ENCODE measurements around the gene MCC.

MCC gene

GRCh38 chr5:113039934-113040285 is 448.3 kb downstream of the MCC start:
- H2AK5ac ChIP-seq (ENCODE audit: low read length), result no peak overlapping the region
- no peak overlapping the region for H3K18ac ChIP-seq (ENCODE audit: low read length)
- H2BK5ac ChIP-seq (ENCODE audit: low read depth, low read length, poor library complexity), result no peak overlapping the region
- H3K14ac ChIP-seq (ENCODE audit: low read length), result no peak overlapping the region
- H4K8ac ChIP-seq (ENCODE audit: low read depth, low read length), result no peak overlapping the region
- no peak overlapping the region for H4K12ac ChIP-seq (ENCODE audit: low read depth, low read length)
- no peak overlapping the region for H3K4me3 ChIP-seq (ENCODE audit: low read depth, low read length)
- H3K23ac ChIP-seq (ENCODE audit: low read length), result no peak overlapping the region
- H3K79me1 ChIP-seq (ENCODE audit: low read length), result no peaks in the 10 kb centered on the region
- WGBS (ENCODE audit: extremely low coverage, insufficient coverage, insufficient read length), result no CpG with 5 or more reads among the region's 4 CpGs
- DNase-seq, result no peak
- H3K36me3 ChIP-seq (ENCODE audit: control insufficient read depth in 1 of 2, insufficient read depth in 2 of 2, low read length in 2 of 2), result no peaks in the 10 kb centered on the region
- no peaks in the 10 kb centered on the region for H3K4me1 ChIP-seq (ENCODE audit: control insufficient read depth in 1 of 2, insufficient read depth in 2 of 2, low read length in 2 of 2)
- H3K27me3 ChIP-seq (ENCODE audit: insufficient read depth, low read length), result no peaks in the 10 kb centered on the region
- no peak overlapping the region for H3K27ac ChIP-seq (ENCODE audit: low read depth, low read length)
- H2BK120ac ChIP-seq (ENCODE audit: insufficient read depth, low read length, poor library complexity), result no peak overlapping the region
- no peak overlapping the region for H4K91ac ChIP-seq (ENCODE audit: low read depth, low read length)
- no peaks in the 10 kb centered on the region for H3K79me2 ChIP-seq (ENCODE audit: control insufficient read depth, insufficient read depth, low read length, poor library complexity)
- no peak overlapping the region for H3K9ac ChIP-seq (ENCODE audit: low read length)
- no peak overlapping the region for H3K4ac ChIP-seq (ENCODE audit: low read depth, low read length)
- H3K4me2 ChIP-seq (ENCODE audit: low read length), result no peak overlapping the region
- H2AFZ ChIP-seq (ENCODE audit: insufficient read depth, low read length, poor library complexity), result no peak overlapping the region
- H2BK12ac ChIP-seq (ENCODE audit: low read length), result peak overlapping the region; percentile 16
- H3K9me3 ChIP-seq (ENCODE audit: insufficient read depth, low read depth, low read length), result no peaks in the 10 kb centered on the region

GRCh38 chr5:113039229-113039933 is 448.9 kb downstream of the MCC start:
- Histone ChIP-seq H3K23ac (ENCODE audit: low read length) (no peak overlapping the region), H3K14ac (ENCODE audit: low read length) (no peak overlapping the region), H3K4me3 (ENCODE audit: low read depth, low read length) (no peak overlapping the region), H3K4me2 (ENCODE audit: low read length) (no peak overlapping the region), H4K8ac (ENCODE audit: low read depth, low read length) (no peak overlapping the region), H2BK5ac (ENCODE audit: low read depth, low read length, poor library complexity) (no peak overlapping the region), H4K12ac (ENCODE audit: low read depth, low read length) (no peak overlapping the region), H3K9me3 (ENCODE audit: insufficient read depth, low read depth, low read length) (no peaks in the 10 kb centered on the region), H3K4ac (ENCODE audit: low read depth, low read length) (no peak overlapping the region), H2BK120ac (ENCODE audit: insufficient read depth, low read length, poor library complexity) (no peak overlapping the region), H3K79me1 (ENCODE audit: low read length) (no peaks in the 10 kb centered on the region), H3K79me2 (ENCODE audit: control insufficient read depth, insufficient read depth, low read length, poor library complexity) (no peaks in the 10 kb centered on the region), H2AFZ (ENCODE audit: insufficient read depth, low read length, poor library complexity) (no peak overlapping the region), H3K36me3 (ENCODE audit: control insufficient read depth in 1 of 2, insufficient read depth in 2 of 2, low read length in 2 of 2) (no peaks in the 10 kb centered on the region), H3K9ac (ENCODE audit: low read length) (no peak overlapping the region), H2BK12ac (ENCODE audit: low read length) (no peak overlapping the region), H3K4me1 (ENCODE audit: control insufficient read depth in 1 of 2, insufficient read depth in 2 of 2, low read length in 2 of 2) (no peaks in the 10 kb centered on the region), H2AK5ac (ENCODE audit: low read length) (no peak overlapping the region), H3K27ac (ENCODE audit: low read depth, low read length) (no peak overlapping the region), H4K91ac (ENCODE audit: low read depth, low read length) (no peak overlapping the region), H3K27me3 (ENCODE audit: insufficient read depth, low read length) (no peaks in the 10 kb centered on the region), H3K18ac (ENCODE audit: low read length) (no peak overlapping the region)
- no peak for DNase-seq
- WGBS (ENCODE audit: extremely low coverage, insufficient coverage, insufficient read length), result no CpG with 5 or more reads among the region's 14 CpGs

DNA sequence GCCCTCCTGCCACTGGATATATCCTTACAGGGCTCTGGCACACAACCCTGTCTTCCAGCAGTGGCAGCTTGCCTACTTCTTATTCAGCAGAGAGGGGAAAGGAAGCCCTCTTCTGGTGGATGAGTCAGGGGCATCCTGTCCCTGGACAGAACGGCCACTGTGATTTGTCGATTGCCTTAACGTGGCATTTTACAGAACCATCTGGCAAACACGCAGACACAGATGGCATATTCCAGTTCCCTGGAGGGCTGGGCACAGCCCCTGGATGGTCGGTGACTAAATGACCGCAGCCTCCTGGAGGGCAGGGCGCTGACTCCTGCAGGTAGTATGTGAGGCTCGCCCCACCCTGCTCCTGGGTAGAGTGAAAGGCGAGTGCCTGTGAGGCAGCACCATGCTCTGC is 449.5 kb downstream of the MCC start:
- Histone ChIP-seq H3K4me2 (ENCODE audit: low read length) (no peak overlapping the region), H2BK12ac (ENCODE audit: low read length) (no peak overlapping the region), H3K9ac (ENCODE audit: low read length) (no peak overlapping the region)

GRCh38 chr5:113038136-113038535 is 450.1 kb downstream of the MCC start:
- Histone ChIP-seq H3K9me3 (ENCODE audit: insufficient read depth, low read depth, low read length) (no peaks in the 10 kb centered on the region), H2BK12ac (ENCODE audit: low read length) (no peak overlapping the region), H3K79me2 (ENCODE audit: control insufficient read depth, insufficient read depth, low read length, poor library complexity) (no peaks in the 10 kb centered on the region), H3K27me3 (ENCODE audit: insufficient read depth, low read length) (no peaks in the 10 kb centered on the region), H4K8ac (ENCODE audit: low read depth, low read length) (no peak overlapping the region), H3K14ac (ENCODE audit: low read length) (no peak overlapping the region), H4K91ac (ENCODE audit: low read depth, low read length) (no peak overlapping the region), H2BK120ac (ENCODE audit: insufficient read depth, low read length, poor library complexity) (no peak overlapping the region), H4K12ac (ENCODE audit: low read depth, low read length) (no peak overlapping the region), H3K4me2 (ENCODE audit: low read length) (no peak overlapping the region), H3K18ac (ENCODE audit: low read length) (no peak overlapping the region), H3K4me1 (ENCODE audit: control insufficient read depth in 1 of 2, insufficient read depth in 2 of 2, low read length in 2 of 2) (no peaks in the 10 kb centered on the region), H2AK5ac (ENCODE audit: low read length) (no peak overlapping the region), H2AFZ (ENCODE audit: insufficient read depth, low read length, poor library complexity) (no peak overlapping the region), H3K23ac (ENCODE audit: low read length) (no peak overlapping the region), H3K9ac (ENCODE audit: low read length) (no peak overlapping the region), H3K79me1 (ENCODE audit: low read length) (peaks cover 2% of the 10 kb centered on the region), H3K27ac (ENCODE audit: low read depth, low read length) (no peak overlapping the region), H3K36me3 (ENCODE audit: control insufficient read depth in 1 of 2, insufficient read depth in 2 of 2, low read length in 2 of 2) (no peaks in the 10 kb centered on the region), H3K4me3 (ENCODE audit: low read depth, low read length) (no peak overlapping the region), H2BK5ac (ENCODE audit: low read depth, low read length, poor library complexity) (no peak overlapping the region), H3K4ac (ENCODE audit: low read depth, low read length) (no peak overlapping the region)
- WGBS (ENCODE audit: extremely low coverage, insufficient coverage, insufficient read length), result no CpG with 5 or more reads among the region's 1 CpG
- no peak for DNase-seq

More for the DNA sequence above, 449.5 kb downstream of the MCC start:
- no peak overlapping the region for H4K91ac ChIP-seq (ENCODE audit: low read depth, low read length)
- H3K4ac ChIP-seq (ENCODE audit: low read depth, low read length), result no peak overlapping the region
- H3K14ac ChIP-seq (ENCODE audit: low read length), result no peak overlapping the region
- no peak overlapping the region for H2BK5ac ChIP-seq (ENCODE audit: low read depth, low read length, poor library complexity)
- H4K12ac ChIP-seq (ENCODE audit: low read depth, low read length), result no peak overlapping the region
- no peak overlapping the region for H3K18ac ChIP-seq (ENCODE audit: low read length)
- WGBS (ENCODE audit: extremely low coverage, insufficient coverage, insufficient read length), result no CpG with 5 or more reads among the region's 9 CpGs
- H3K9me3 ChIP-seq (ENCODE audit: insufficient read depth, low read depth, low read length), result no peaks in the 10 kb centered on the region
- no peak overlapping the region for H3K4me3 ChIP-seq (ENCODE audit: low read depth, low read length)
- no peaks in the 10 kb centered on the region for H3K4me1 ChIP-seq (ENCODE audit: control insufficient read depth in 1 of 2, insufficient read depth in 2 of 2, low read length in 2 of 2)
- H3K27ac ChIP-seq (ENCODE audit: low read depth, low read length), result no peak overlapping the region
- H3K23ac ChIP-seq (ENCODE audit: low read length), result no peak overlapping the region
- DNase-seq, result peak; percentile 32 to 33
- no peaks in the 10 kb centered on the region for H3K36me3 ChIP-seq (ENCODE audit: control insufficient read depth in 1 of 2, insufficient read depth in 2 of 2, low read length in 2 of 2)
- no peaks in the 10 kb centered on the region for H3K27me3 ChIP-seq (ENCODE audit: insufficient read depth, low read length)
- H3K79me2 ChIP-seq (ENCODE audit: control insufficient read depth, insufficient read depth, low read length, poor library complexity), result no peaks in the 10 kb centered on the region
- no peak overlapping the region for H4K8ac ChIP-seq (ENCODE audit: low read depth, low read length)
- H2AK5ac ChIP-seq (ENCODE audit: low read length), result no peak overlapping the region
- H2BK120ac ChIP-seq (ENCODE audit: insufficient read depth, low read length, poor library complexity), result no peak overlapping the region
- H2AFZ ChIP-seq (ENCODE audit: insufficient read depth, low read length, poor library complexity), result no peak overlapping the region
- H3K79me1 ChIP-seq (ENCODE audit: low read length), result peaks cover 2% of the 10 kb centered on the region
